SK-N-SH (cell line): ENCODE data around the gene TMC1. TPM values are rescaled to one million over a fixed set of nuclear protein-coding genes. Genes with fewer than 3 reads are reported as not detected.

ENCODE experiments used
- CTCF ChIA-PET: fragments of 300-600, 350-600 bp; formaldehyde crosslinking; extraction: SDS; loops from one replicate; lab custom pipeline; 2021; lab: Yijun Ruan, JAX
- POLR2A ChIA-PET: fragments of 350-600 bp; sonication (Branson Sonifier 250); formaldehyde crosslinking; extraction: SDS; loops from one replicate; lab custom pipeline; 2020; ENCODE audit warnings: antibody characterized with exemption, inconsistent platforms; lab: Yijun Ruan, JAX
- DNase-seq: peaks from one replicate; pipeline ENCODE4 v3.0.0; 2012
- H2AFZ ChIP-seq: fragments of 200-600 bp; sonication (generic); 2 replicates; pipeline ENCODE4 v1.8.1; 2016; ENCODE audit warnings: antibody characterized with exemption, mild to moderate bottlenecking, low read depth
- H3F3A ChIP-seq: fragments of 200-600 bp; sonication (generic); replicated peaks from 2 replicates; pipeline ENCODE3; 2016; ENCODE audit warnings: antibody characterized with exemption, mild to moderate bottlenecking; ENCODE audit not compliant: insufficient read depth
- H3K27ac ChIP-seq, 2 experiments: fragments of 200-500 bp in 1 of 2; fragments of 200-600 bp in 1 of 2; sonication (Bioruptor generic) in 1 of 2; sonication (generic), shearing (Covaris generic) in 1 of 2; 2 replicates each; pipeline versions ENCODE4 v1.5.1 to v1.6.1; 2014 to 2016; ENCODE audit warnings: low read depth in 2 of 2, inconsistent platforms in 1 of 2, low read length in 1 of 2, mild to moderate bottlenecking in 1 of 2, mixed read lengths in 1 of 2
- H3K27me3 ChIP-seq: fragments of 200-600 bp; sonication (generic), shearing (Covaris generic); 2 replicates; pipeline ENCODE4 v1.6.1; 2016; ENCODE audit warnings: mixed run types; ENCODE audit not compliant: insufficient read depth
- H3K36me3 ChIP-seq, 2 experiments: fragments of 200-500 bp in 1 of 2; fragments of 200-600 bp in 1 of 2; sonication (Bioruptor generic) in 1 of 2; sonication (generic) in 1 of 2; replicated peaks in 1 of 2; 2 replicates each; pipeline versions ENCODE3 to v1.5.1; 2014 to 2016; ENCODE audit warnings: low read length in 1 of 2, mild to moderate bottlenecking in 1 of 2; ENCODE audit not compliant: insufficient read depth in 2 of 2, control insufficient read depth in 1 of 2
- H3K4me1 ChIP-seq, 2 experiments: fragments of 200-500 bp in 1 of 2; fragments of 200-600 bp in 1 of 2; sonication (Bioruptor generic) in 1 of 2; sonication (generic), shearing (Covaris generic) in 1 of 2; 2 replicates each; pipeline versions ENCODE4 v1.5.1 to v1.6.1; 2014 to 2016; ENCODE audit warnings: low read depth in 1 of 2, low read length in 1 of 2, mixed run types in 1 of 2; ENCODE audit not compliant: insufficient read depth in 2 of 2, control insufficient read depth in 1 of 2
- H3K4me2 ChIP-seq: fragments of 200-600 bp; sonication (generic), shearing (Covaris generic); 2 replicates; pipeline ENCODE4 v1.6.1; 2017; ENCODE audit warnings: mixed run types
- H3K4me3 ChIP-seq, 2 experiments: fragments of 200-500 bp in 1 of 2; fragments of 200-600 bp in 1 of 2; sonication (Bioruptor generic) in 1 of 2; sonication (generic), shearing (Covaris generic) in 1 of 2; 2 replicates each; pipeline versions ENCODE4 v1.5.1 to v1.8.1; 2014 to 2016; ENCODE audit warnings: low read depth in 2 of 2, inconsistent platforms in 1 of 2, low read length in 1 of 2, mild to moderate bottlenecking in 1 of 2, mixed read lengths in 1 of 2, moderate library complexity in 1 of 2
- H3K79me2 ChIP-seq: fragments of 200-600 bp; sonication (generic); 2 replicates; pipeline ENCODE4 v1.8.1; 2017; ENCODE audit warnings: mild to moderate bottlenecking; ENCODE audit not compliant: insufficient read depth
- H3K9ac ChIP-seq: fragments of 200-600 bp; sonication (generic); 2 replicates; pipeline ENCODE4 v1.6.1; 2017; ENCODE audit warnings: mixed run types
- H3K9me2 ChIP-seq: fragments of 200-600 bp; sonication (generic); 2 replicates; pipeline ENCODE4 v1.6.1; 2017; ENCODE audit warnings: mixed run types
- H3K9me3 ChIP-seq: fragments of 200-600 bp; sonication (generic); 2 replicates; pipeline ENCODE4 v1.6.1; 2017; ENCODE audit warnings: mixed run types, mild to moderate bottlenecking, moderate library complexity
- H4K20me1 ChIP-seq: fragments of 200-600 bp; sonication (generic); 2 replicates; pipeline ENCODE4 v1.6.1; 2017; ENCODE audit warnings: mild to moderate bottlenecking, mixed run types; ENCODE audit not compliant: insufficient read depth
- EP300 ChIP-seq, 2 experiments: IDR thresholded peaks; 2 replicates each; pipeline versions ENCODE4 v1.4.0 to v1.6.1; 2012; ENCODE audit warnings: borderline replicate concordance in 1 of 2, low read depth in 1 of 2, low read length in 1 of 2
- EZH2phosphoT487 ChIP-seq: fragments of 200-600 bp; sonication (generic); IDR thresholded peaks from 2 replicates; pipeline ENCODE4 v1.6.1; 2017; ENCODE audit warnings: low read depth, mixed run types, mild to moderate bottlenecking, antibody characterized with exemption, moderate library complexity, borderline replicate concordance
- FOSL2 ChIP-seq: IDR thresholded peaks from 2 replicates; pipeline ENCODE4 v1.4.0; 2012; ENCODE audit warnings: low read depth, mild to moderate bottlenecking, moderate library complexity, borderline replicate concordance
- GATA2 ChIP-seq: sonication (generic); formaldehyde crosslinking; IDR thresholded peaks from 2 replicates; pipeline ENCODE4 v1.5.0; 2020; ENCODE audit warnings: mild to moderate bottlenecking, missing genetic modification reagents
- JUND ChIP-seq: IDR thresholded peaks from 2 replicates; pipeline ENCODE4 v1.4.0; 2012
- MEF2A ChIP-seq: IDR thresholded peaks from 2 replicates; pipeline ENCODE4 v1.4.0; 2012; ENCODE audit warnings: low read depth, borderline replicate concordance
- MXI1 ChIP-seq: IDR thresholded peaks from 2 replicates; pipeline ENCODE4 v1.6.1; 2012; ENCODE audit warnings: mild to moderate bottlenecking, low read depth, low read length, improper control_type of control experiment
- NFIC ChIP-seq: IDR thresholded peaks from 2 replicates; pipeline ENCODE4 v1.4.0; 2012; ENCODE audit warnings: borderline replicate concordance
- RAD21 ChIP-seq: IDR thresholded peaks from 2 replicates; pipeline ENCODE4 v1.6.1; 2012; ENCODE audit warnings: mild to moderate bottlenecking, low read length
- TAF1 ChIP-seq: IDR thresholded peaks from 2 replicates; pipeline ENCODE4 v1.6.1; 2012; ENCODE audit warnings: low read depth, mild to moderate bottlenecking, low read length, moderate library complexity, borderline replicate concordance
- TCF12 ChIP-seq: IDR thresholded peaks from 2 replicates; pipeline ENCODE4 v1.4.0; 2012
- TEAD4 ChIP-seq: IDR thresholded peaks from 2 replicates; pipeline ENCODE4 v1.4.0; 2012; ENCODE audit warnings: mild to moderate bottlenecking, borderline replicate concordance; ENCODE audit not compliant: insufficient read depth
- WGBS: methylation state at CpG from one replicate; pipeline ENCODE4 v1.1.6; 2017; ENCODE audit warnings: low lambda C conversion rate; 5-methylcytosine and 5-hydroxymethylcytosine counted together
- polyA plus RNA-seq, 3 experiments: library from polyadenylated mRNA; depleted of rRNA; stranded (reverse); fragments of >200 nt; gene quantifications; 2 replicates each; pipeline ENCODE4 v1.2.3, GENCODE V29; 2012
- TF ChIP-seq, protein P1 (sequence below): fragments of 150-350 bp; IDR thresholded peaks from 2 replicates; pipeline ENCODE4 v1.6.1; 2016; ENCODE audit warnings: mild to moderate bottlenecking, low read depth, low read length
- TF ChIP-seq, protein P2 (sequence below): fragments of 200-600 bp; sonication (generic); IDR thresholded peaks from 2 replicates; pipeline ENCODE4 v1.6.1; 2017; ENCODE audit warnings: antibody characterized with exemption, mild to moderate bottlenecking, moderate library complexity
- TF ChIP-seq, protein P3 (sequence below): IDR thresholded peaks from 2 replicates; pipeline ENCODE4 v1.6.1; 2012; ENCODE audit warnings: mild to moderate bottlenecking, low read depth, low read length, moderate library complexity
- TF ChIP-seq, protein P4 (sequence below): IDR thresholded peaks from 2 replicates; pipeline ENCODE4 v1.4.0; 2012; ENCODE audit warnings: low read depth, borderline replicate concordance
- TF ChIP-seq, protein P5 (sequence below): fragments of 150-350 bp; IDR thresholded peaks from 2 replicates; pipeline ENCODE4 v1.6.1; 2017; ENCODE audit warnings: antibody characterized with exemption, low read length, low read depth, borderline replicate concordance
- TF ChIP-seq, protein P6 (sequence below): IDR thresholded peaks from 2 replicates; pipeline ENCODE4; 2012

The TMC1 gene
- polyA plus RNA-seq, 1 of the 3 experiments (the other 2 are of a cell fraction) = not detected

DNA sequence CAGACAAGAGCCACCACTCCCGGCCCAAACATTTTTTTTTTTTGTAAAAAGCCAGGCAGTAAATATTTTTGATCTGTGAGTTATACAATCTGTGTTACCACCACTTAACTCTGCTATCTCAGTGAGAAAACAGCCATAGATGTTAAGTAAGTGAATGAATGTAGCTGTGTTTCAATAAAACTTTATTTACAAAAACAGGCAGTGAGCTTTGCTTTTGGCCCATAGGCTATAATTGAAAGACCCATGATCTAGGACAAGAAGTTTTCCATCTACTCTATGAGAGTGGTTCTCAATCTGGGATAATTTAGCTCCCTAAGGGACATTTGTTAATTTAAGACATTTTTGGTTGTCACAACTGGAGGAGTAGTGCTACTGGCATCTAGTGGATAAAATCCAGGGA lies 91.0 kb downstream of the TMC1 start (continued):
- TF ChIP-seq, protein P1, sequence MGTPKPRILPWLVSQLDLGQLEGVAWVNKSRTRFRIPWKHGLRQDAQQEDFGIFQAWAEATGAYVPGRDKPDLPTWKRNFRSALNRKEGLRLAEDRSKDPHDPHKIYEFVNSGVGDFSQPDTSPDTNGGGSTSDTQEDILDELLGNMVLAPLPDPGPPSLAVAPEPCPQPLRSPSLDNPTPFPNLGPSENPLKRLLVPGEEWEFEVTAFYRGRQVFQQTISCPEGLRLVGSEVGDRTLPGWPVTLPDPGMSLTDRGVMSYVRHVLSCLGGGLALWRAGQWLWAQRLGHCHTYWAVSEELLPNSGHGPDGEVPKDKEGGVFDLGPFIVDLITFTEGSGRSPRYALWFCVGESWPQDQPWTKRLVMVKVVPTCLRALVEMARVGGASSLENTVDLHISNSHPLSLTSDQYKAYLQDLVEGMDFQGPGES = no peak
- TF ChIP-seq TCF12 (no peak), JUND (no peak), TAF1 (no peak), EZH2phosphoT487 (no peak)
- TF ChIP-seq, protein P2, sequence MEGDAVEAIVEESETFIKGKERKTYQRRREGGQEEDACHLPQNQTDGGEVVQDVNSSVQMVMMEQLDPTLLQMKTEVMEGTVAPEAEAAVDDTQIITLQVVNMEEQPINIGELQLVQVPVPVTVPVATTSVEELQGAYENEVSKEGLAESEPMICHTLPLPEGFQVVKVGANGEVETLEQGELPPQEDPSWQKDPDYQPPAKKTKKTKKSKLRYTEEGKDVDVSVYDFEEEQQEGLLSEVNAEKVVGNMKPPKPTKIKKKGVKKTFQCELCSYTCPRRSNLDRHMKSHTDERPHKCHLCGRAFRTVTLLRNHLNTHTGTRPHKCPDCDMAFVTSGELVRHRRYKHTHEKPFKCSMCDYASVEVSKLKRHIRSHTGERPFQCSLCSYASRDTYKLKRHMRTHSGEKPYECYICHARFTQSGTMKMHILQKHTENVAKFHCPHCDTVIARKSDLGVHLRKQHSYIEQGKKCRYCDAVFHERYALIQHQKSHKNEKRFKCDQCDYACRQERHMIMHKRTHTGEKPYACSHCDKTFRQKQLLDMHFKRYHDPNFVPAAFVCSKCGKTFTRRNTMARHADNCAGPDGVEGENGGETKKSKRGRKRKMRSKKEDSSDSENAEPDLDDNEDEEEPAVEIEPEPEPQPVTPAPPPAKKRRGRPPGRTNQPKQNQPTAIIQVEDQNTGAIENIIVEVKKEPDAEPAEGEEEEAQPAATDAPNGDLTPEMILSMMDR = no peak
- TF ChIP-seq, all 33 proteins: peak for 0

DNA sequence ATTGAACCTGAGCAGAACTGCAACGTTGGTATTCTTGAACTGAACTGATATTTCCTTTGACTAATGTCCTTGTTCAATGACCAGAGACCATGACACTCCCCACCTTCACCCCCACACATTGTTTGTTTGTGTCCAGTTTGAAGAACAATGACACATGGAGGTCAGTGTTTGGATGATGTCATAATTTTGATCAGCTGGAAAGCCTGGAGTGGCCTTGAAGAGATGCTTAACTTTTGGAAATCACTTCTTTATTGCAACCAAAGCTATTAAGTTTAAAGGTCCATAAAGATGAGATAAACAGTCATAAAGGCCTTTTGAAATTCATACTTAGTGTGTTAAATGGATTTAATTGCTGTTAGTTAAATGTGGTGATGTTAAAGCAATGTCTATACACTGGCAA lies 92.7 kb downstream of the TMC1 start:
- Histone ChIP-seq H3K79me2 (no peaks in the 10 kb centered on the region), H3K9ac (no peak overlapping the region), H3K4me1 (no peaks in the 10 kb centered on the region), H3K36me3 (no peaks in the 10 kb centered on the region), H3K4me2 (no peak overlapping the region), H3K9me3 (no peaks in the 10 kb centered on the region), H3K4me3 (no peak overlapping the region), H4K20me1 (no peaks in the 10 kb centered on the region), H3K27me3 (peaks cover 8% of the 10 kb centered on the region; the same call in 1 of the 2 replicates), H3K27ac (no peak overlapping the region), H3K9me2 (no peaks in the 10 kb centered on the region), H2AFZ (no peak overlapping the region), H3F3A (no peaks in the 10 kb centered on the region)
- DNase-seq = no peak
- POLR2A ChIA-PET = no interaction called here
- CTCF ChIA-PET = interaction anchor here (0.9 kb wide), 1 partner anchor 342 kb away, joined by 3 read pairs; no protein-coding TSS in a partner anchor
- TF ChIP-seq, protein P2 = no peak
- TF ChIP-seq, protein P3, sequence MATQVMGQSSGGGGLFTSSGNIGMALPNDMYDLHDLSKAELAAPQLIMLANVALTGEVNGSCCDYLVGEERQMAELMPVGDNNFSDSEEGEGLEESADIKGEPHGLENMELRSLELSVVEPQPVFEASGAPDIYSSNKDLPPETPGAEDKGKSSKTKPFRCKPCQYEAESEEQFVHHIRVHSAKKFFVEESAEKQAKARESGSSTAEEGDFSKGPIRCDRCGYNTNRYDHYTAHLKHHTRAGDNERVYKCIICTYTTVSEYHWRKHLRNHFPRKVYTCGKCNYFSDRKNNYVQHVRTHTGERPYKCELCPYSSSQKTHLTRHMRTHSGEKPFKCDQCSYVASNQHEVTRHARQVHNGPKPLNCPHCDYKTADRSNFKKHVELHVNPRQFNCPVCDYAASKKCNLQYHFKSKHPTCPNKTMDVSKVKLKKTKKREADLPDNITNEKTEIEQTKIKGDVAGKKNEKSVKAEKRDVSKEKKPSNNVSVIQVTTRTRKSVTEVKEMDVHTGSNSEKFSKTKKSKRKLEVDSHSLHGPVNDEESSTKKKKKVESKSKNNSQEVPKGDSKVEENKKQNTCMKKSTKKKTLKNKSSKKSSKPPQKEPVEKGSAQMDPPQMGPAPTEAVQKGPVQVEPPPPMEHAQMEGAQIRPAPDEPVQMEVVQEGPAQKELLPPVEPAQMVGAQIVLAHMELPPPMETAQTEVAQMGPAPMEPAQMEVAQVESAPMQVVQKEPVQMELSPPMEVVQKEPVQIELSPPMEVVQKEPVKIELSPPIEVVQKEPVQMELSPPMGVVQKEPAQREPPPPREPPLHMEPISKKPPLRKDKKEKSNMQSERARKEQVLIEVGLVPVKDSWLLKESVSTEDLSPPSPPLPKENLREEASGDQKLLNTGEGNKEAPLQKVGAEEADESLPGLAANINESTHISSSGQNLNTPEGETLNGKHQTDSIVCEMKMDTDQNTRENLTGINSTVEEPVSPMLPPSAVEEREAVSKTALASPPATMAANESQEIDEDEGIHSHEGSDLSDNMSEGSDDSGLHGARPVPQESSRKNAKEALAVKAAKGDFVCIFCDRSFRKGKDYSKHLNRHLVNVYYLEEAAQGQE = no peak
- TF ChIP-seq MXI1 (no peak), NFIC (no peak), TAF1 (no peak), TEAD4 (no peak), FOSL2 (no peak), GATA2 (no peak), RAD21 (no peak), MEF2A (no peak), EP300 (IDR thresholded peaks at IDR 0.05; ENCODE audit: borderline replicate concordance in 1 of 2, low read depth in 1 of 2, low read length in 1 of 2) (no peak)
- TF ChIP-seq, protein P4, sequence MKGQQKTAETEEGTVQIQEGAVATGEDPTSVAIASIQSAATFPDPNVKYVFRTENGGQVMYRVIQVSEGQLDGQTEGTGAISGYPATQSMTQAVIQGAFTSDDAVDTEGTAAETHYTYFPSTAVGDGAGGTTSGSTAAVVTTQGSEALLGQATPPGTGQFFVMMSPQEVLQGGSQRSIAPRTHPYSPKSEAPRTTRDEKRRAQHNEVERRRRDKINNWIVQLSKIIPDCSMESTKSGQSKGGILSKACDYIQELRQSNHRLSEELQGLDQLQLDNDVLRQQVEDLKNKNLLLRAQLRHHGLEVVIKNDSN = no peak
- TF ChIP-seq, protein P5, sequence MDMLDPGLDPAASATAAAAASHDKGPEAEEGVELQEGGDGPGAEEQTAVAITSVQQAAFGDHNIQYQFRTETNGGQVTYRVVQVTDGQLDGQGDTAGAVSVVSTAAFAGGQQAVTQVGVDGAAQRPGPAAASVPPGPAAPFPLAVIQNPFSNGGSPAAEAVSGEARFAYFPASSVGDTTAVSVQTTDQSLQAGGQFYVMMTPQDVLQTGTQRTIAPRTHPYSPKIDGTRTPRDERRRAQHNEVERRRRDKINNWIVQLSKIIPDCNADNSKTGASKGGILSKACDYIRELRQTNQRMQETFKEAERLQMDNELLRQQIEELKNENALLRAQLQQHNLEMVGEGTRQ = no peak
- TF ChIP-seq, protein P6, sequence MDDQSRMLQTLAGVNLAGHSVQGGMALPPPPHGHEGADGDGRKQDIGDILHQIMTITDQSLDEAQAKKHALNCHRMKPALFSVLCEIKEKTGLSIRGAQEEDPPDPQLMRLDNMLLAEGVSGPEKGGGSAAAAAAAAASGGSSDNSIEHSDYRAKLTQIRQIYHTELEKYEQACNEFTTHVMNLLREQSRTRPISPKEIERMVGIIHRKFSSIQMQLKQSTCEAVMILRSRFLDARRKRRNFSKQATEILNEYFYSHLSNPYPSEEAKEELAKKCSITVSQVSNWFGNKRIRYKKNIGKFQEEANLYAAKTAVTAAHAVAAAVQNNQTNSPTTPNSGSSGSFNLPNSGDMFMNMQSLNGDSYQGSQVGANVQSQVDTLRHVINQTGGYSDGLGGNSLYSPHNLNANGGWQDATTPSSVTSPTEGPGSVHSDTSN = no peak
- WGBS = 0% methylated on average over 1 of the region's 1 CpG
